ENCODE measurements around the gene EEIG2.
A peak's percentile ranks its signal among the peaks of the same experiment; 100 is the strongest.

The EEIG2 gene

DNA sequence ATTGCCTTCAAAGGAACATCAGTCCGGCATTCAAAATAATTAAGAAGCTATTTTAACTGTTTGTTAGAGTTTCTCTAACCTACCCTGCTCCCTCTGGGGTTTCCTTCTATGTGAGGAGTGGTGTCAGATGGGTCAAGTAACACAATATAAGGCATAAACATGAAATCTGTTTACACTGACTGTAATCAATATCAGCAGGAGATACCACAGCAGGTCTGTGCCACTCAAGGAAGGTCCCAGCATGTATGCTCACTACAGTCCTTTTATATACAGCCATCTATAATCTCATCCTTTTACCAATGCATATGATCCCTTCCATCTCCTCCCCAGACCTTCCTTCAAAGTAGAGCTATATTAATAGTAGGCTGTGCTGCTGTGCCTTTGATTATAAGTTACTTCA lies 25.4 kb downstream of the EEIG2 start:
- FAIRE-seq: no peak

DNA sequence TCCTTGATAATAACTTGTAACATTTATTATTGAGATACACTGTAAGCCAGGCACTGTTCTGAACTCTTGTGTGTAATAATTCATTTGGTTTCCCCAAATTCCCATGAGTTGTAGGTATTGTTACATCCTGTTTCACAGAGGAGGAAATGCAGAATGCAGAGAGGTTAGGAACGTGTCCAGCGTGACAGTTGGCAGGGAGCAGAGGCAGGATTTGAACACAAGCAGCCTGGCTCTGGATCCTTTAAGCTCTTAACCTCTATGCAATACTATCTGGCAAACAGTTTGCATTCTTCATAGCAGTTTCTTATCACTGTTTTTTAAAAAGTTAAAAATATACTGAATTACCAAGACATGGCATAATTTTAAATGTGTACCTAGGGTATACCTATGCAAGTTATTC lies 30.5 kb downstream of the EEIG2 start:
- FAIRE-seq: no peak

GRCh38 chr1:108590957-108591356 lies 31.1 kb downstream of the EEIG2 start:
- FAIRE-seq: peak; percentile 76

DNA sequence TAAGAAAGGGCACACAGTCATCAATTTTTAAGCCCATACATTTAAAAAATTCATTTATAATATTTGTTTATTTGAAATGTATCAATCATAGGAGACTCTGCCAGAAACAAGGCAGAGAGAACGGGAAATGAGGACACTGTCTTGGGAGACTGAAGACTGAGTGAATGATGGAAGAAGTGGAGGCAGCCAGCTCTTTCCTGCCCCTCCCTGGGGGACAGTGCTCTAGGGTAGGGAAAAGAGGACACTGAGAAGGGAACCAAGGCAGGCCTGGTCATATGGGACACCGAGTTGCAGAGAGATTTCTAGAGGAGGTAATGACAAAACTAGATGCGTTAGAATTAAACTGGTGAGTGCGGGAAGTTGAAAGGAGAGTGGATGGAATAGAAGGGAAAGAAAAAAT lies 31.6 kb downstream of the EEIG2 start:
- FAIRE-seq: no peak

DNA sequence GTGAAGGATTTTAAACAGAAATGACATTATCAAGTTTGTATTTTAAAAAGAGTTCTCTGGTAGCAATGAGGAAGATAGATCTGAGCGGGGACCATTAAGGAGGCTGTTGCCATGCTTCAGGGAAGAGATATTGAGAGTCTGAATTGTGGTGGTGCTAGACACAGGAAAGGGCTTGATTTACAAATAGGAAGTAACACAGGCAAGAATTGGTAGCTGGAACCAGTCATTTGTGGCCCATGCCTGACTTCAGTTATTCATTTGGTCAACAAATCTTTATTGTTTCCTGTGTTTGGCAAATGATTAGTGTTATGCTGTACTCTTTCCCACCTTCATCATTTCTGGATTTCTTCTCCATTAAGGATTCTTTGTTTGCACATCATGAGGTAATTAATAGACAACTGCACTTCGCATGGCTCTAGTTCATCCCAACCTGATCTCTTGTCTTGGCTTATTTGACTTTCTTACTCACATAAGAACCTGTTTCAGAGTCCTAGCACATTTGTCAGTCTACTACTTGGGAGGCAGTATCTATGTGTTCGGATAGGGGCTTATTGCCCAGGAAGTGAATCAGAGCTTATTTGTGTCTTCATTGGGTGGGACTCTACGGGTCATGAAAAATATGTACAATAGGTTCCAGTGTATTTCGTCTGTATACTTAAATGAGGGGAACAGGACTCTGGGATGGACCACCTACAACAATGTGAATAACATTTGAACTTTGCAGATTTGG lies 32.3 kb downstream of the EEIG2 start:
- no peak for FAIRE-seq

- no peak for FAIRE-seq
Measured at GRCh38 chr1:108593448-108593847, 33.5 kb downstream of the EEIG2 start.

GRCh38 chr1:108595507-108595906 lies 35.6 kb downstream of the EEIG2 start:
- FAIRE-seq: no peak

DNA sequence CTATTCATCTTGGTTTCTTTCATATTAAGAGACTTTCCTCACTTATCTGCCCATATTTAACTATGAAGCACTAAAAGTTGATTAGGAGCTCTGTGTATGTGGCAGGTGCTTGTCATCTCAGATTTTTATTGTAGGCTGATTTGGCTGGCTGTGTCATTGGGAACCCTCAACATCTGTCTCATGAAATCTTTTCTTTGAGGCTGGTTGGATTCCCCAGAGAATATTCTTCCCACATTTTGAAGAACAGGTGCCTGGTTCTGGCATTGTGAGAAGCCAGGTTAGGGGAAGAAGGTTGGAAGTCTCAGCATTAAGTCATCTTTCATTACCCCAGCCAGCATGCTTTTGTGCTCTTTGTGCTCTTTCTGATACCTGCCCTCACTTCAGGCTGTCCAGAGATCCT lies 37.1 kb downstream of the EEIG2 start:
- FAIRE-seq: no peak

DNA sequence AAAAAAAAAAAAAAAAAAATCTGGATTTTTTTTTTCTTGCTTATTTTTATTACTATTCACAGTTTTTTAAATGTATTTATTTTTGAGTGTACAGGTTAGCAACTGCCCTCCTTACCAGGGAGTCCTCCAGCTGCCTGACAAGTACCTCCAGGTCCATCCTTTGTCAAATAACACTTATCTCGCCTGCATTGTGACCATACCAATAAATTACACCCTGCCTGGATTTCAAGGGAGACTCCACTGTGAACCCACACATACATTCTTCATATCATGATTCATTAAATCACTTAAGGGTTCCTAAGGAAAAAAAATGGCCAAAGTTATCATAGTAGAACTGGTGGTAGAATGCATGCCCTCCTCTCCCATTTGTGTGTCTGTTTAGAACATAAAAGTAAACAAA lies 38.4 kb downstream of the EEIG2 start:
- FAIRE-seq: no peak

GRCh38 chr1:108600504-108600903 lies 40.6 kb downstream of the EEIG2 start:
- FAIRE-seq: no peak

GRCh38 chr1:108601708-108602410 lies 42.0 kb downstream of the EEIG2 start:
- no peak for FAIRE-seq

DNA sequence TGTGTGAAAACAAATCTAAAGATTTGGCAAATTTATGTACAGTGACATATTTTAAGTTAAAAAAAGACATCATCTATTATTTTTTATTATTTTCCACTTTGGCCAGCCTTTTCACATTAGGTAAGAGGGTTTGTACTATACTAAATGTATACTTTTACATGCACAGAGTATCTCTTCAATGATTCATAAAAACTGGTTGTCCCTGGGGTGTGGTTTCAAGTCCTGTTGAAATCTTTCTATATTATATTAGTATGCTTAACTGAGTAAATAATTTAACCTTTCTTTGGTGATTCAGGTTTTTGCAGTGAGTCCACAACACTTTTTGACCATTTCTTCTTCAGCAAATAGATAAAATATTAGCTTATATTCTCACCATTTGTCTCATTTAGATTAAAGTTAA lies 45.7 kb downstream of the EEIG2 start:
- FAIRE-seq: no peak

GRCh38 chr1:108606478-108606877 lies 46.6 kb downstream of the EEIG2 start:
- FAIRE-seq: no peak

GRCh38 chr1:108609483-108610049 lies 49.7 kb downstream of the EEIG2 start:
- FAIRE-seq: peak; percentile 5
